Stimulated activated effector memory CD8-positive, alpha-beta T cell treated with anti-CD3 and anti-CD28 coated beads, Interleukin-12 subunit alpha, Interleukin-12 subunit beta, amount 100 ng/mL, for 72 hours (primary cell): ENCODE data around the gene NDNF.

ENCODE experiments used
- ATAC-seq: fragments of 150-1000 bp; cut with Tn5 transposase; 2 replicates; pipeline ENCODE4 v1.10.0; 2021
- DNase-seq, 2 donors: peaks; one replicate each; pipeline ENCODE4 v3.0.0; 2021 to 2022; ENCODE audit warnings: low spot score in 2 of 2
- H3K27ac Mint-ChIP-seq: one replicate; pipeline ENCODE4 v1.8.0; 2022; ENCODE audit warnings: mild to moderate bottlenecking, mixed read lengths
- H3K36me3 Mint-ChIP-seq: one replicate; pipeline ENCODE4 v1.8.0; 2022; ENCODE audit warnings: mild to moderate bottlenecking, mixed read lengths
- H3K4me1 Mint-ChIP-seq: one replicate; pipeline ENCODE4 v1.8.0; 2022; ENCODE audit warnings: mixed read lengths
- H3K4me3 Mint-ChIP-seq: one replicate; pipeline ENCODE4 v1.8.0; 2022; ENCODE audit warnings: mild to moderate bottlenecking, mixed read lengths
- H3K9me3 Mint-ChIP-seq: one replicate; pipeline ENCODE4 v1.8.0; 2022; ENCODE audit warnings: mixed read lengths

Gene NDNF

GRCh38 chr4:121072224-121073003 is at the start of gene NDNF:
TSS of gene NDNF (minus strand) at chr4:121072535. CDS start at chr4:121045837, 26,698 bp downstream.
- Mint-ChIP-seq H3K4me1 (peaks cover 27% of the 10 kb centered on the region), H3K9me3 (no peaks in the 10 kb centered on the region), H3K4me3 (peak within 1 kb of the TSS; percentile 85), H3K36me3 (peaks cover 14% of the 10 kb centered on the region), H3K27ac (peak within 1 kb of the TSS; percentile 79)
- DNase-seq (peak; percentile 21 to 63), ATAC-seq (peak; percentile 77)

GRCh38 chr4:121119715-121120114 is 47.4 kb upstream of the NDNF start:
- Mint-ChIP-seq H3K27ac (no peak overlapping the region), H3K4me1 (peaks cover 16% of the 10 kb centered on the region), H3K4me3 (no peak overlapping the region), H3K36me3 (no peaks in the 10 kb centered on the region), H3K9me3 (no peaks in the 10 kb centered on the region)
- no peak for ATAC-seq
- no peak for DNase-seq

- H3K9me3 Mint-ChIP-seq: no peaks in the 10 kb centered on the region
- peak overlapping the region; percentile 60 for H3K27ac Mint-ChIP-seq
- peaks cover 25% of the 10 kb centered on the region for H3K4me1 Mint-ChIP-seq
- ATAC-seq (peak; percentile 51), DNase-seq (no peak)
- no peak overlapping the region for H3K4me3 Mint-ChIP-seq
- H3K36me3 Mint-ChIP-seq: no peaks in the 10 kb centered on the region
These were observed 46.0 kb upstream of the NDNF start for GRCh38 chr4:121118344-121118743.

- H3K9me3 Mint-ChIP-seq: no peaks in the 10 kb centered on the region
- ATAC-seq (peak; percentile 93), DNase-seq (peak in 1 of 2 donors; percentile 55)
- no peaks in the 10 kb centered on the region for H3K36me3 Mint-ChIP-seq
- no peak overlapping the region for H3K4me3 Mint-ChIP-seq
- peaks cover 25% of the 10 kb centered on the region for H3K4me1 Mint-ChIP-seq
- H3K27ac Mint-ChIP-seq: no peak overlapping the region
These were observed 42.4 kb upstream of the NDNF start for GRCh38 chr4:121114756-121115155.

- Mint-ChIP-seq H3K4me3 (no peak overlapping the region), H3K27ac (no peak overlapping the region), H3K9me3 (no peaks in the 10 kb centered on the region), H3K36me3 (no peaks in the 10 kb centered on the region), H3K4me1 (peaks cover 13% of the 10 kb centered on the region)
- DNase-seq: no peak
- no peak for ATAC-seq
These were observed 40.2 kb upstream of the NDNF start for GRCh38 chr4:121112530-121112929.

GRCh38 chr4:121108557-121108956 is 36.2 kb upstream of the NDNF start:
- no peaks in the 10 kb centered on the region for H3K4me1 Mint-ChIP-seq
- no peak overlapping the region for H3K27ac Mint-ChIP-seq
- H3K4me3 Mint-ChIP-seq: no peak overlapping the region
- H3K36me3 Mint-ChIP-seq: no peaks in the 10 kb centered on the region
- ATAC-seq (no peak), DNase-seq (no peak)
- peaks cover 2% of the 10 kb centered on the region for H3K9me3 Mint-ChIP-seq

GRCh38 chr4:121107507-121107906 is 35.2 kb upstream of the NDNF start:
- DNase-seq (no peak), ATAC-seq (no peak)
- Mint-ChIP-seq H3K36me3 (no peaks in the 10 kb centered on the region), H3K27ac (no peak overlapping the region), H3K4me1 (no peaks in the 10 kb centered on the region), H3K4me3 (no peak overlapping the region), H3K9me3 (peaks cover 2% of the 10 kb centered on the region)

GRCh38 chr4:121100093-121100775 is 27.9 kb upstream of the NDNF start:
- ATAC-seq: no peak
- Mint-ChIP-seq H3K4me3 (no peak overlapping the region), H3K4me1 (no peaks in the 10 kb centered on the region), H3K9me3 (no peaks in the 10 kb centered on the region), H3K36me3 (no peaks in the 10 kb centered on the region), H3K27ac (no peak overlapping the region)
- DNase-seq: no peak

- Mint-ChIP-seq H3K9me3 (no peaks in the 10 kb centered on the region), H3K27ac (no peak overlapping the region), H3K4me1 (no peaks in the 10 kb centered on the region), H3K4me3 (no peak overlapping the region), H3K36me3 (no peaks in the 10 kb centered on the region)
- DNase-seq (no peak), ATAC-seq (no peak)
These were observed 25.9 kb upstream of the NDNF start for GRCh38 chr4:121098266-121098665.

GRCh38 chr4:121096629-121097028 is 24.3 kb upstream of the NDNF start:
- DNase-seq (no peak), ATAC-seq (no peak)
- Mint-ChIP-seq H3K27ac (no peak overlapping the region), H3K9me3 (no peaks in the 10 kb centered on the region), H3K4me3 (no peak overlapping the region), H3K4me1 (no peaks in the 10 kb centered on the region), H3K36me3 (no peaks in the 10 kb centered on the region)

- Mint-ChIP-seq H3K27ac (no peak overlapping the region), H3K36me3 (no peaks in the 10 kb centered on the region), H3K9me3 (no peaks in the 10 kb centered on the region), H3K4me1 (no peaks in the 10 kb centered on the region), H3K4me3 (no peak overlapping the region)
- ATAC-seq: no peak
- no peak for DNase-seq
These were observed 23.9 kb upstream of the NDNF start for GRCh38 chr4:121096191-121096590.

- H3K9me3 Mint-ChIP-seq: no peaks in the 10 kb centered on the region
- no peaks in the 10 kb centered on the region for H3K4me1 Mint-ChIP-seq
- no peak overlapping the region for H3K27ac Mint-ChIP-seq
- DNase-seq (no peak), ATAC-seq (no peak)
- no peak overlapping the region for H3K4me3 Mint-ChIP-seq
- no peaks in the 10 kb centered on the region for H3K36me3 Mint-ChIP-seq
These were observed 22.1 kb upstream of the NDNF start for GRCh38 chr4:121094297-121094966.

GRCh38 chr4:121093261-121093660 is 20.9 kb upstream of the NDNF start:
- H3K9me3 Mint-ChIP-seq: no peaks in the 10 kb centered on the region
- no peak overlapping the region for H3K4me3 Mint-ChIP-seq
- DNase-seq: no peak
- no peak overlapping the region for H3K27ac Mint-ChIP-seq
- no peaks in the 10 kb centered on the region for H3K36me3 Mint-ChIP-seq
- no peaks in the 10 kb centered on the region for H3K4me1 Mint-ChIP-seq
- no peak for ATAC-seq

GRCh38 chr4:121091941-121092340 is 19.6 kb upstream of the NDNF start:
- no peak for ATAC-seq
- H3K4me3 Mint-ChIP-seq: no peak overlapping the region
- no peaks in the 10 kb centered on the region for H3K4me1 Mint-ChIP-seq
- no peaks in the 10 kb centered on the region for H3K9me3 Mint-ChIP-seq
- no peaks in the 10 kb centered on the region for H3K36me3 Mint-ChIP-seq
- H3K27ac Mint-ChIP-seq: no peak overlapping the region
- DNase-seq: no peak

GRCh38 chr4:121088867-121089266 is 16.5 kb upstream of the NDNF start:
- no peak for DNase-seq
- H3K9me3 Mint-ChIP-seq: no peaks in the 10 kb centered on the region
- H3K4me1 Mint-ChIP-seq: no peaks in the 10 kb centered on the region
- no peak overlapping the region for H3K4me3 Mint-ChIP-seq
- no peak for ATAC-seq
- no peaks in the 10 kb centered on the region for H3K36me3 Mint-ChIP-seq
- H3K27ac Mint-ChIP-seq: no peak overlapping the region

- DNase-seq: no peak
- Mint-ChIP-seq H3K27ac (no peak overlapping the region), H3K4me3 (no peak overlapping the region), H3K4me1 (peaks cover 5% of the 10 kb centered on the region), H3K9me3 (no peaks in the 10 kb centered on the region), H3K36me3 (peaks cover 5% of the 10 kb centered on the region)
- ATAC-seq: no peak
These were observed 7.0 kb upstream of the NDNF start for GRCh38 chr4:121079376-121079775.
